Astrocyte (in vitro differentiated cells and primary cell): ENCODE data around the gene PFKFB2. TPM values are rescaled to one million over a fixed set of nuclear protein-coding genes. Genes with fewer than 3 reads are reported as not detected.

Source experiments
- DNase-seq: peaks from one replicate; pipeline ENCODE4 v3.0.0-alpha.2; 2010; ENCODE audit warnings: low read depth
- FAIRE-seq: peaks from 2 replicates; lab custom pipeline; 2011; peaks lifted over from hg19 to GRCh38; lab: Jason Lieb, UNC
- H2AFZ ChIP-seq: 2 replicates; pipeline ENCODE4 v1.6.0; 2012; ENCODE audit warnings: low read depth, low read length, inconsistent platforms
- H3K27ac ChIP-seq: 2 replicates; pipeline ENCODE4 v1.5.1; 2011; ENCODE audit warnings: low read depth, low read length, inconsistent platforms
- H3K27me3 ChIP-seq: 2 replicates; pipeline ENCODE4 v1.6.0; 2011; ENCODE audit warnings: low read length, inconsistent platforms; ENCODE audit not compliant: insufficient read depth
- H3K36me3 ChIP-seq: 2 replicates; pipeline ENCODE4 v1.5.1; 2011; ENCODE audit warnings: low read length, inconsistent platforms; ENCODE audit not compliant: insufficient read depth
- H3K4me1 ChIP-seq: 2 replicates; pipeline ENCODE4 v1.5.1; 2011; ENCODE audit warnings: low read length, inconsistent platforms; ENCODE audit not compliant: insufficient read depth
- H3K4me2 ChIP-seq: 2 replicates; pipeline ENCODE4 v1.6.0; 2012; ENCODE audit warnings: low read length, inconsistent platforms
- H3K4me3 ChIP-seq: 2 replicates; pipeline ENCODE4 v1.5.1; 2011; ENCODE audit warnings: low read depth, mild to moderate bottlenecking, low read length, inconsistent platforms; ENCODE audit not compliant: insufficient read depth
- H3K79me2 ChIP-seq: 2 replicates; pipeline ENCODE4 v1.6.0; 2012; ENCODE audit warnings: mild to moderate bottlenecking, low read length, inconsistent platforms; ENCODE audit not compliant: insufficient read depth
- H3K9ac ChIP-seq: 2 replicates; pipeline ENCODE4 v1.6.0; 2012; ENCODE audit warnings: mild to moderate bottlenecking, low read length, inconsistent platforms
- H3K9me3 ChIP-seq: 2 replicates; pipeline ENCODE4 v1.5.1; 2012; ENCODE audit warnings: low read depth, mild to moderate bottlenecking, low read length, inconsistent platforms; ENCODE audit not compliant: insufficient read depth
- H4K20me1 ChIP-seq: 2 replicates; pipeline ENCODE4 v1.6.0; 2012; ENCODE audit warnings: low read length, inconsistent platforms; ENCODE audit not compliant: insufficient read depth
- H3K27ac Mint-ChIP-seq: one replicate; pipeline ENCODE4 v1.8.0; 2021; ENCODE audit warnings: mild to moderate bottlenecking, mixed read lengths; ENCODE audit not compliant: unreplicated experiment
- H3K27me3 Mint-ChIP-seq: one replicate; pipeline ENCODE4 v1.8.0; 2021; ENCODE audit warnings: low read depth, mixed read lengths; ENCODE audit not compliant: unreplicated experiment
- H3K36me3 Mint-ChIP-seq: one replicate; pipeline ENCODE4 v1.8.0; 2021; ENCODE audit warnings: low read depth, mixed read lengths; ENCODE audit not compliant: unreplicated experiment
- H3K4me1 Mint-ChIP-seq: one replicate; pipeline ENCODE4 v1.8.0; 2021; ENCODE audit warnings: low read depth, mixed read lengths; ENCODE audit not compliant: unreplicated experiment
- H3K4me3 Mint-ChIP-seq: one replicate; pipeline ENCODE4 v1.8.0; 2021; ENCODE audit warnings: mild to moderate bottlenecking, moderate library complexity, mixed read lengths; ENCODE audit not compliant: unreplicated experiment
- H3K9me3 Mint-ChIP-seq: one replicate; pipeline ENCODE4 v1.8.0; 2021; ENCODE audit warnings: mild to moderate bottlenecking, mixed read lengths; ENCODE audit not compliant: unreplicated experiment
- CTCF ChIP-seq: IDR thresholded peaks from 2 replicates; pipeline ENCODE4 v1.5.1; 2011; ENCODE audit warnings: low read depth, mild to moderate bottlenecking, inconsistent platforms, low read length, moderate library complexity; ENCODE audit not compliant: insufficient read depth
- EZH2 ChIP-seq: IDR thresholded peaks from 2 replicates; pipeline ENCODE4 v1.6.1; 2012; ENCODE audit warnings: mild to moderate bottlenecking, low read length, inconsistent platforms; ENCODE audit not compliant: insufficient read depth
- total RNA-seq: library from RNA; stranded (reverse); gene quantifications from 2 replicates; pipeline ENCODE4 v1.2.1, GENCODE V29; 2021

PFKFB2 gene
- total RNA-seq, 1 donor from 2014 or later, result 6.2 TPM

GRCh38 chr1:207089627-207090355 is 36.7 kb downstream of the PFKFB2 start:
- Histone ChIP-seq H3K9me3 (no peaks in the 10 kb centered on the region), H3K36me3 (no peaks in the 10 kb centered on the region), H3K27ac (no peak overlapping the region), H3K4me3 (no peak overlapping the region), H3K4me1 (peaks cover 3% of the 10 kb centered on the region), H4K20me1 (no peaks in the 10 kb centered on the region), H3K79me2 (no peaks in the 10 kb centered on the region), H3K27me3 (no peaks in the 10 kb centered on the region), H3K4me2 (no peak overlapping the region), H2AFZ (no peak overlapping the region), H3K9ac (no peak overlapping the region)
- H3K27ac Mint-ChIP-seq, result no peak overlapping the region
- no peaks in the 10 kb centered on the region for H3K36me3 Mint-ChIP-seq
- peaks cover 35% of the 10 kb centered on the region for H3K4me1 Mint-ChIP-seq
- no peaks in the 10 kb centered on the region for H3K27me3 Mint-ChIP-seq
- TF ChIP-seq EZH2 (no peak), CTCF (no peak)
- FAIRE-seq, result no peak
- no peak overlapping the region for H3K4me3 Mint-ChIP-seq
- no peak for DNase-seq
- H3K9me3 Mint-ChIP-seq, result no peaks in the 10 kb centered on the region

GRCh38 chr1:207091200-207091908 is 38.3 kb downstream of the PFKFB2 start:
- H3K27ac Mint-ChIP-seq, result no peak overlapping the region
- Histone ChIP-seq H2AFZ (no peak overlapping the region), H3K9ac (no peak overlapping the region), H3K36me3 (no peaks in the 10 kb centered on the region), H3K4me2 (no peak overlapping the region), H3K9me3 (no peaks in the 10 kb centered on the region), H3K27me3 (no peaks in the 10 kb centered on the region), H4K20me1 (no peaks in the 10 kb centered on the region), H3K4me3 (no peak overlapping the region), H3K4me1 (peaks cover 3% of the 10 kb centered on the region), H3K27ac (no peak overlapping the region), H3K79me2 (no peaks in the 10 kb centered on the region)
- no peak for TF ChIP-seq EZH2
- no peak for TF ChIP-seq CTCF
- H3K4me3 Mint-ChIP-seq, result no peak overlapping the region
- H3K9me3 Mint-ChIP-seq, result no peaks in the 10 kb centered on the region
- DNase-seq, result no peak
- peak; percentile 58 for FAIRE-seq
- peaks cover 4% of the 10 kb centered on the region for H3K27me3 Mint-ChIP-seq
- no peaks in the 10 kb centered on the region for H3K36me3 Mint-ChIP-seq
- H3K4me1 Mint-ChIP-seq, result peaks cover 25% of the 10 kb centered on the region

GRCh38 chr1:207093944-207094343 is 40.9 kb downstream of the PFKFB2 start:
- no peaks in the 10 kb centered on the region for H3K79me2 ChIP-seq
- no peak overlapping the region for H3K4me2 ChIP-seq
- TF ChIP-seq EZH2, result no peak
- no peak for TF ChIP-seq CTCF
- no peak overlapping the region for H3K27ac ChIP-seq
- Mint-ChIP-seq H3K36me3 (no peaks in the 10 kb centered on the region), H3K9me3 (no peaks in the 10 kb centered on the region), H3K27ac (no peak overlapping the region), H3K4me3 (no peak overlapping the region), H3K27me3 (peaks cover 4% of the 10 kb centered on the region), H3K4me1 (peaks cover 7% of the 10 kb centered on the region)
- no peak for DNase-seq
- no peaks in the 10 kb centered on the region for H3K4me1 ChIP-seq
- H3K9me3 ChIP-seq, result no peaks in the 10 kb centered on the region
- H3K27me3 ChIP-seq, result no peaks in the 10 kb centered on the region
- no peak overlapping the region for H3K9ac ChIP-seq
- no peaks in the 10 kb centered on the region for H3K36me3 ChIP-seq
- H3K4me3 ChIP-seq, result no peak overlapping the region
- H2AFZ ChIP-seq, result no peak overlapping the region
- H4K20me1 ChIP-seq, result no peaks in the 10 kb centered on the region
- FAIRE-seq, result no peak
